ENCODE measurements around the gene KLHL25.

The KLHL25 gene

GRCh38 chr15:85722374-85723152, 72.2 kb downstream of the KLHL25 start:
- in situ Hi-C loops (cut with MboI; ENCODE audit: low sequenced_read_pairs): loop anchor here (25.0 kb wide), 1 partner anchor 235 kb away; no protein-coding TSS in a partner anchor

- in situ Hi-C loops (cut with MboI; ENCODE audit: low sequenced_read_pairs): loop anchor here (25.0 kb wide), 1 partner anchor 232 kb away; no protein-coding TSS in a partner anchor
These were observed 75.7 kb downstream of the KLHL25 start for GRCh38 chr15:85718981-85719380.

DNA sequence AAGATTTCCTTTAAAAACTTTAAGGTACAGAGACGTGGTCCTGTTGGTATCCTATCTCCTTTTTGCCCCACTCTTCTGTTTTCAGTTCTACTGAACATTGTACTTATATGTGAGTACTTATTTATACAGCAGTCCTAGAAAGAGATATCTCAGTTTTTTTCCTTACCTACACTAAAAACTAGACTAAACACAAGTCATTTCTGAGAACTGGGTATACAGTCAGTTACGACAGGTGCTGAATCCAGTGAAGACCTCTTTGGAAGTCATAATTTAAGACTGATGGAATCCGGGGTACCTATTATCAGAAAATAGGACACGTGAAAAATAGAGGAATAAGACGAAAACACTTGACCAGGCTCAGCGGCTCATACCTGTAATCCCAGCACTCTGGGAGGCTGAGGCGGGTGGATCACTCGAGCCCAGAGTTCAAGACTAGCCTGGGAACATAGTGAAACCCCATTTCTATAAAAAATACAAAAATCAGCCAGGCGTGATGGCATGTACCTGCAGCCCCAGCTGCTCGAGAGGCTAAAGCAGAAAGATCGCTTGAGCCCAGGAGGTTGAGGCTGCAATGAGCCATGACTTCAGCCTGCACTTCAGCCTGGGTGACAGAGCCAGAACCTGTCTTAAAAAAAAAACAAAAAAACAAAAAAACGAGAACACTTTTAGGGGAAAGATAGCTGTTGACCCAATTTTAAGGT, 76.3 kb downstream of the KLHL25 start:
- in situ Hi-C loops (cut with MboI; ENCODE audit: low sequenced_read_pairs): loop anchor here (25.0 kb wide), 1 partner anchor 231 kb away; no protein-coding TSS in a partner anchor

DNA sequence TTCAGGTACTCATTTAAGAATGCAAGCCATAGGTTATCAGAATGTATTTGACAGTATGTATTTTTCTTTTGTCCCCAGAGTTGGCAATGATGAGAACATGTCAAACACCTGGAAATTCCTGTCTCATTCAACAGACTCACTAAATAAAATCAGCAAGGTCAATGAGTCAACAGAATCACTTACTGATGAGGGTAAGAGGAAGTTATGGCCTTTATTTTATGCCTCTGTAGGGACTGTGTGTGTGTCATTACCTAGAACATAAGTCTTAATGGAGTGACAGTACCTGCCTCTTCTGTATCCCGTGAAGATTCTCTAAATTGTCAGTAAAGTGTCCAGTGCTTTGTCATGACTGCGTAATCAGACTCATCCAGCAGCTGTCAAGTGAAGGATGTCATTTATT, 77.5 kb downstream of the KLHL25 start:
- in situ Hi-C loops (cut with MboI; ENCODE audit: low sequenced_read_pairs): loop anchor here (25.0 kb wide), 1 partner anchor 230 kb away; no protein-coding TSS in a partner anchor

- in situ Hi-C loops (cut with MboI; ENCODE audit: low sequenced_read_pairs): loop anchor here (25.0 kb wide), 1 partner anchor 229 kb away; no protein-coding TSS in a partner anchor
These were observed 78.5 kb downstream of the KLHL25 start for GRCh38 chr15:85716261-85716660.

GRCh38 chr15:85711580-85712192, 83.0 kb downstream of the KLHL25 start:
- in situ Hi-C loops (cut with MboI; ENCODE audit: low sequenced_read_pairs): loop anchor here (25.0 kb wide), 1 partner anchor 224 kb away; no protein-coding TSS in a partner anchor

- in situ Hi-C loops (cut with MboI; ENCODE audit: low sequenced_read_pairs): loop anchor here (25.0 kb wide), 1 partner anchor 223 kb away; no protein-coding TSS in a partner anchor
These were observed 84.3 kb downstream of the KLHL25 start for GRCh38 chr15:85710340-85710842.

All from HL-60/S4 treated with retinoic acid at 250 ng/mL for 4 days and 3 days (cell line).